ENCODE results near the gene ARID2. TPM values are rescaled to one million over a fixed set of nuclear protein-coding genes. Genes with fewer than 3 reads are reported as not detected.
A peak's percentile ranks its signal among the peaks of the same experiment; 100 is the strongest.

ARID2 gene
- total RNA-seq, 1 experiment from 2014 or later: 15.4 TPM

- TF ChIP-seq EZH2 (IDR thresholded peaks at IDR 0.05; ENCODE audit: low read length, unreplicated experiment) (no peak), EZH2phosphoT487 (IDR thresholded peaks at IDR 0.05; ENCODE audit: borderline replicate concordance, low read length) (no peak)
- TF ChIP-seq, protein P1, sequence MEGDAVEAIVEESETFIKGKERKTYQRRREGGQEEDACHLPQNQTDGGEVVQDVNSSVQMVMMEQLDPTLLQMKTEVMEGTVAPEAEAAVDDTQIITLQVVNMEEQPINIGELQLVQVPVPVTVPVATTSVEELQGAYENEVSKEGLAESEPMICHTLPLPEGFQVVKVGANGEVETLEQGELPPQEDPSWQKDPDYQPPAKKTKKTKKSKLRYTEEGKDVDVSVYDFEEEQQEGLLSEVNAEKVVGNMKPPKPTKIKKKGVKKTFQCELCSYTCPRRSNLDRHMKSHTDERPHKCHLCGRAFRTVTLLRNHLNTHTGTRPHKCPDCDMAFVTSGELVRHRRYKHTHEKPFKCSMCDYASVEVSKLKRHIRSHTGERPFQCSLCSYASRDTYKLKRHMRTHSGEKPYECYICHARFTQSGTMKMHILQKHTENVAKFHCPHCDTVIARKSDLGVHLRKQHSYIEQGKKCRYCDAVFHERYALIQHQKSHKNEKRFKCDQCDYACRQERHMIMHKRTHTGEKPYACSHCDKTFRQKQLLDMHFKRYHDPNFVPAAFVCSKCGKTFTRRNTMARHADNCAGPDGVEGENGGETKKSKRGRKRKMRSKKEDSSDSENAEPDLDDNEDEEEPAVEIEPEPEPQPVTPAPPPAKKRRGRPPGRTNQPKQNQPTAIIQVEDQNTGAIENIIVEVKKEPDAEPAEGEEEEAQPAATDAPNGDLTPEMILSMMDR (conservative IDR thresholded peaks at IDR 0.05; ENCODE audit: low read depth, low read length): no peak
- no peaks in the 10 kb centered on the region for H3F3A ChIP-seq (ENCODE audit: low read length, unreplicated experiment)
- H3K27ac ChIP-seq (ENCODE audit: low read length): no peak overlapping the region
- H3K9me3 ChIP-seq (ENCODE audit: low read length): no peaks in the 10 kb centered on the region
- peaks cover 3% of the 10 kb centered on the region; the same call in 1 of the 2 replicates for H3K36me3 ChIP-seq (ENCODE audit: low read depth, low read length)
- no peaks in the 10 kb centered on the region for H4K20me1 ChIP-seq (ENCODE audit: low read length)
- intact Hi-C loops (cut with micrococcal nuclease): no loop called here
- CTCF ChIA-PET: no interaction called here
- H3K9me2 ChIP-seq (replicated peaks; ENCODE audit: low read length): no peaks in the 10 kb centered on the region
- DNase-seq (no peak), ATAC-seq (no peak)
- no TSS peak for BruUV-seq (replicated peaks)
- no peak overlapping the region for H3K4me2 ChIP-seq (ENCODE audit: low read length)
- H3K9ac ChIP-seq (ENCODE audit: low read length): no peak overlapping the region
- no peak overlapping the region for H2AFZ ChIP-seq (ENCODE audit: low read length)
- 0 out of 2 replicates have a peak, but pooled peaks cover 10% of the 10 kb centered on the region for H3K4me1 ChIP-seq (ENCODE audit: insufficient read depth, low read length)
- POLR2A ChIA-PET (ENCODE audit: unreplicated experiment): no interaction called here
- H3K4me3 ChIP-seq (ENCODE audit: low read length): no peak overlapping the region
- no peaks in the 10 kb centered on the region for H3K27me3 ChIP-seq (ENCODE audit: low read length)
- no peaks in the 10 kb centered on the region for H3K79me2 ChIP-seq (ENCODE audit: low read length)
Observed at GRCh38 chr12:45833401-45833800, 103.9 kb downstream of the ARID2 start.

- ChIA-PET POLR2A (ENCODE audit: unreplicated experiment) (no interaction called here), CTCF (no interaction called here)
- DNase-seq (no peak), ATAC-seq (no peak)
- Histone ChIP-seq H3F3A (ENCODE audit: low read length, unreplicated experiment) (no peaks in the 10 kb centered on the region), H3K9ac (ENCODE audit: low read length) (no peak overlapping the region), H3K9me3 (ENCODE audit: low read length) (no peaks in the 10 kb centered on the region), H3K36me3 (ENCODE audit: low read depth, low read length) (peaks cover 6% of the 10 kb centered on the region; the same call in 1 of the 2 replicates), H3K79me2 (ENCODE audit: low read length) (no peaks in the 10 kb centered on the region), H3K27me3 (ENCODE audit: low read length) (no peaks in the 10 kb centered on the region), H3K9me2 (replicated peaks; ENCODE audit: low read length) (no peaks in the 10 kb centered on the region), H2AFZ (ENCODE audit: low read length) (no peak overlapping the region), H3K4me3 (ENCODE audit: low read length) (no peak overlapping the region), H4K20me1 (ENCODE audit: low read length) (no peaks in the 10 kb centered on the region), H3K4me1 (ENCODE audit: insufficient read depth, low read length) (peaks cover 15% of the 10 kb centered on the region; the same call in 1 of the 2 replicates), H3K27ac (ENCODE audit: low read length) (no peak overlapping the region), H3K4me2 (ENCODE audit: low read length) (no peak overlapping the region)
- no peak for TF ChIP-seq EZH2phosphoT487 (IDR thresholded peaks at IDR 0.05; ENCODE audit: borderline replicate concordance, low read length)
- TF ChIP-seq, protein P1 (conservative IDR thresholded peaks at IDR 0.05; ENCODE audit: low read depth, low read length): no peak
- no peak for TF ChIP-seq EZH2 (IDR thresholded peaks at IDR 0.05; ENCODE audit: low read length, unreplicated experiment)
- intact Hi-C loops (cut with micrococcal nuclease): no loop called here
- BruUV-seq (replicated peaks): no TSS peak
Observed at GRCh38 chr12:45834809-45835208, 105.3 kb downstream of the ARID2 start.

DNA sequence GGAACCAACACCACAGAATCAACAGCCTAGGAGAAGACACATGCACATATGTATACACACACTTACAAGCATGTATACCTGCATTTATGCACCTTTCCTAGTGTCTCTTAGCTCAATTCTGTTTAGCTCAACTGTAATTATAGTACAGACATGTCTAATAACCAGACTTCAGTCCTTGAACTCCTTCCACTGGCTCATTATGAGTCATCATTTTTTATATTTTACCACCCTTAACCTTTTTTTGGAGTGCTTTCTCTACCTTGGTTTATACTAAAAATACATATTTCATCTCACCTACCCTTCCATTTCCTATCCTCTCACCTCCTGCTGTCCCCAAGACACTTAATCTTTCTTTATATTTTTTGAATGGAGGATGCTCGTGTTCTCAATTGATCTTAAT is 110.4 kb downstream of the ARID2 start:
- Histone ChIP-seq H3F3A (ENCODE audit: low read length, unreplicated experiment) (no peaks in the 10 kb centered on the region), H3K4me2 (ENCODE audit: low read length) (no peak overlapping the region), H3K36me3 (ENCODE audit: low read depth, low read length) (peaks cover 6% of the 10 kb centered on the region; the same call in 1 of the 2 replicates), H3K27ac (ENCODE audit: low read length) (no peak overlapping the region), H3K4me3 (ENCODE audit: low read length) (no peak overlapping the region), H3K27me3 (ENCODE audit: low read length) (no peaks in the 10 kb centered on the region), H4K20me1 (ENCODE audit: low read length) (no peaks in the 10 kb centered on the region), H3K9me2 (replicated peaks; ENCODE audit: low read length) (no peaks in the 10 kb centered on the region), H3K9ac (ENCODE audit: low read length) (no peak overlapping the region), H2AFZ (ENCODE audit: low read length) (no peak overlapping the region), H3K79me2 (ENCODE audit: low read length) (no peaks in the 10 kb centered on the region), H3K9me3 (ENCODE audit: low read length) (no peaks in the 10 kb centered on the region), H3K4me1 (ENCODE audit: insufficient read depth, low read length) (peaks cover 17% of the 10 kb centered on the region; the same call in 1 of the 2 replicates)
- DNase-seq (peak; percentile 32), ATAC-seq (peak; percentile 71)
- BruUV-seq (replicated peaks): no TSS peak
- no peak for TF ChIP-seq EZH2 (IDR thresholded peaks at IDR 0.05; ENCODE audit: low read length, unreplicated experiment)
- no peak for TF ChIP-seq EZH2phosphoT487 (IDR thresholded peaks at IDR 0.05; ENCODE audit: borderline replicate concordance, low read length)
- TF ChIP-seq, protein P1 (conservative IDR thresholded peaks at IDR 0.05; ENCODE audit: low read depth, low read length): no peak
- CTCF ChIA-PET: no interaction called here
- POLR2A ChIA-PET (ENCODE audit: unreplicated experiment): no interaction called here
- intact Hi-C loops (cut with micrococcal nuclease): no loop called here

Data from PC-3 (cell line).